ENCODE results near the gene TMEM123. TPM values are rescaled to one million over a fixed set of nuclear protein-coding genes. Genes with fewer than 3 reads are reported as not detected.

TMEM123 gene
- total RNA-seq, 1 experiment from 2014 or later, result 236 TPM

DNA sequence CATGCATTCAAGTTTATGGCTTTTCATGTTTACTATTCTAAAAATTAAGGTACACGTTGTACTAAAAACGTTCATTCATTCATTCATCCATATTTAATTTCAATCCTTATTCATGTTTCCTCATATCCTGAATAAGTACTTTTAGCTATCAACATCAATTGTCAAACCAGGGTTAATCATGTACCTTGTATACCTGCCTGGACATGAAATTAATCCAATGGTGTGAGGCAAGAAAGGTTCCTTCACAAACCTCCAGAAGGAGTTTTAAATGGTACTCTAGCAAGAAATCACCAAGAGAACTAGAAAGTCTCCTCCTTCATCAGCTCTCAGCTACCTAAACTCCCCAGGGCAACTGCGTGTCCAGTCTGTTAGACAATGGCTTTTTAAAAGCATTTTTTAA is 33.4 kb downstream of the TMEM123 start:
- H3K4me1 Mint-ChIP-seq (ENCODE audit: low read depth, unreplicated experiment), result peaks cover 20% of the 10 kb centered on the region
- CTCF ChIA-PET, result interaction anchor here (0.6 kb wide), 1 partner anchor 18 kb away, joined by 3 read pairs; no protein-coding TSS in a partner anchor
- no peak for TF ChIP-seq CTCF (IDR thresholded peaks at IDR 0.05; ENCODE audit: unreplicated experiment)
- peaks cover 8% of the 10 kb centered on the region for H3K9me3 Mint-ChIP-seq (ENCODE audit: low read depth, unreplicated experiment)
- H3K36me3 Mint-ChIP-seq (ENCODE audit: insufficient read depth, unreplicated experiment), result no peaks in the 10 kb centered on the region
- BruUV-seq (replicated peaks), result no TSS peak
- intact Hi-C loops (cut with micrococcal nuclease; ENCODE audit: unreplicated experiment), result loop anchor here (5.0 kb wide), 1 partner anchor 33 kb away; the partner anchor contains the start of gene TMEM123
- no peak for DNase-seq
- no peak overlapping the region for H3K27ac Mint-ChIP-seq (ENCODE audit: unreplicated experiment)
- H3K27me3 Mint-ChIP-seq (ENCODE audit: unreplicated experiment), result no peaks in the 10 kb centered on the region
- no peak overlapping the region for H3K4me3 Mint-ChIP-seq (ENCODE audit: low read depth, unreplicated experiment)

DNA sequence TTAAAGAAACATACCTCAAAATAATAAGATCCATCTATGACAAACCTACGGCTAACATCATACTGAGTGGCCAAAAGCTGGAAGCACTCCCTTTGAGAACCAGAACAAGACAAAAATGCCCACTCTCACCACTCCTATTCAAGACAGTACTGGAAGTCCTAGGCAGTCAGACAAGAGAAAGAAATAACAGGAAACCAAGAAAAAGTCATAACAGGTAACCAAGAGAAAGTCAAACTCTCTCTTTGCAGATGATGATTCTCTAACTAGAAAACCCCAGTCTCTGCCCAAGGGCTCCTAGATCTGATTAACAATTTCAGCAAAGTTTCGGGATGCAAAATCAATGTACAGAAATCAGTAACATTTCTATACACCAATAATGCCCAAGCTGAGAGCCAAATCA is 35.6 kb downstream of the TMEM123 start:
- peaks cover 27% of the 10 kb centered on the region for H3K4me1 Mint-ChIP-seq (ENCODE audit: low read depth, unreplicated experiment)
- CTCF ChIA-PET, result no interaction called here
- no peaks in the 10 kb centered on the region for H3K36me3 Mint-ChIP-seq (ENCODE audit: insufficient read depth, unreplicated experiment)
- no peak overlapping the region for H3K27ac Mint-ChIP-seq (ENCODE audit: unreplicated experiment)
- DNase-seq, result no peak
- intact Hi-C loops (cut with micrococcal nuclease; ENCODE audit: unreplicated experiment), result loop anchor here (5.0 kb wide), 1 partner anchor 35 kb away; the partner anchor contains the start of gene TMEM123
- no peaks in the 10 kb centered on the region for H3K27me3 Mint-ChIP-seq (ENCODE audit: unreplicated experiment)
- peaks cover 8% of the 10 kb centered on the region for H3K9me3 Mint-ChIP-seq (ENCODE audit: low read depth, unreplicated experiment)
- no peak overlapping the region for H3K4me3 Mint-ChIP-seq (ENCODE audit: low read depth, unreplicated experiment)
- no TSS peak for BruUV-seq (replicated peaks)
- TF ChIP-seq CTCF (IDR thresholded peaks at IDR 0.05; ENCODE audit: unreplicated experiment), result no peak

DNA sequence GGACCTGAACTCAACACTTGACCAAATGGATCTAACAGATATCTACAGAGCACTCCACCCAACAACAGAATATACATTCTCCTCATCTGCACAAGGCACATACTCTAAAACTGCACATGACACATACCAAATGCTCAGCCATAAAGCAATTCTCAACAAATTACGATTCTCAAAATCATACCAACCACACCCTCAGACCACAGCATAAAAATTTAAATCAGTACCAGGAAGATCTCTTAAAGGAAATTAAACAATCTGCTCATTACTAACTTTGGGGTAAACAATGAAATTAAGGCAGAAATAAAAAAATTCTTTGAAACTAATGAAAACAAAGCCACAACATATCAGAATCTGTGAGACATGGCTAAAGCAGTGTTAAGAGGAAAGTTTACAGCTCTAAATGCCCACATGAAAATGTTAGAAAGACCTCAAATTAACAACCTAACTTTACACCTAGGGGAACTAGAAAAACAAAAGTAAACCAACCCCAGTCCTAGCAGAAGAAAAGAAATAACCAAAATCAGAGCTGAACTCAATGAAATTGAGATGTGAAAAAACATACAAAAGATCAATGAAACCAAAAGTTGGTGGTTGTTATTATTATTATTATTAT is 37.2 kb downstream of the TMEM123 start:
- BruUV-seq (replicated peaks), result no TSS peak
- no peaks in the 10 kb centered on the region for H3K27me3 Mint-ChIP-seq (ENCODE audit: unreplicated experiment)
- peak overlapping the region; percentile 38 for H3K27ac Mint-ChIP-seq (ENCODE audit: unreplicated experiment)
- peaks cover 8% of the 10 kb centered on the region for H3K9me3 Mint-ChIP-seq (ENCODE audit: low read depth, unreplicated experiment)
- no peak for TF ChIP-seq CTCF (IDR thresholded peaks at IDR 0.05; ENCODE audit: unreplicated experiment)
- no peak for DNase-seq
- CTCF ChIA-PET, result no interaction called here
- no peak overlapping the region for H3K4me3 Mint-ChIP-seq (ENCODE audit: low read depth, unreplicated experiment)
- H3K36me3 Mint-ChIP-seq (ENCODE audit: insufficient read depth, unreplicated experiment), result no peaks in the 10 kb centered on the region
- intact Hi-C loops (cut with micrococcal nuclease; ENCODE audit: unreplicated experiment), result loop anchor here (5.0 kb wide), 1 partner anchor 37 kb away; the partner anchor contains the start of gene TMEM123
- peaks cover 27% of the 10 kb centered on the region for H3K4me1 Mint-ChIP-seq (ENCODE audit: low read depth, unreplicated experiment)

DNA sequence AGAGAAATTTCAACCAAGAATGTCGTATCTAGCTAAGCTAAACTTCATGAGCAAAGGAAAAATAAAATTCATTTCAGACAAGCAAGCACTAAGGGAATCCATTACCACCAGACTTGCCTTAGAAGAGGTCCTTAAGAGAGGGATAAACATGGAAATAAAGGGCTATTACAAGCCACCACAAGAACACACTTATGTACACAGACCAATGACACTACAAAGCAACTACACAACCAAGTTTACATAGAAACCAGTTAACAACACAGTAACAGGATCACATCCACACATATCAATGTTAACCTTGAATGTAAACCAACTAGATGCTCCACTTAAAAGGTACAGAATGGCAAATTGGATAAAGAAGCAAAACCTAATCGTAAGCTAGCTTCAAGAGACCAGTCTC is 38.0 kb downstream of the TMEM123 start:
- no TSS peak for BruUV-seq (replicated peaks)
- no peaks in the 10 kb centered on the region for H3K36me3 Mint-ChIP-seq (ENCODE audit: insufficient read depth, unreplicated experiment)

More for the DNA sequence above, 38.0 kb downstream of the TMEM123 start:
- peak overlapping the region; percentile 38 for H3K27ac Mint-ChIP-seq (ENCODE audit: unreplicated experiment)
- H3K9me3 Mint-ChIP-seq (ENCODE audit: low read depth, unreplicated experiment), result peaks cover 8% of the 10 kb centered on the region
- intact Hi-C loops (cut with micrococcal nuclease; ENCODE audit: unreplicated experiment), result no loop called here
- H3K4me3 Mint-ChIP-seq (ENCODE audit: low read depth, unreplicated experiment), result no peak overlapping the region
- CTCF ChIA-PET, result no interaction called here
- DNase-seq, result no peak
- TF ChIP-seq CTCF (IDR thresholded peaks at IDR 0.05; ENCODE audit: unreplicated experiment), result no peak
- no peaks in the 10 kb centered on the region for H3K27me3 Mint-ChIP-seq (ENCODE audit: unreplicated experiment)
- peaks cover 27% of the 10 kb centered on the region for H3K4me1 Mint-ChIP-seq (ENCODE audit: low read depth, unreplicated experiment)

Measured in Calu3 (cell line).